ENCODE results near the gene MT1G.
A peak's percentile ranks its signal among the peaks of the same experiment; 100 is the strongest.
"Not testable (repeated sequence)": the region's sequence is repeated elsewhere in the genome, so short reads cannot be mapped to it uniquely, and the experiment has no call there.

MT1G gene

DNA sequence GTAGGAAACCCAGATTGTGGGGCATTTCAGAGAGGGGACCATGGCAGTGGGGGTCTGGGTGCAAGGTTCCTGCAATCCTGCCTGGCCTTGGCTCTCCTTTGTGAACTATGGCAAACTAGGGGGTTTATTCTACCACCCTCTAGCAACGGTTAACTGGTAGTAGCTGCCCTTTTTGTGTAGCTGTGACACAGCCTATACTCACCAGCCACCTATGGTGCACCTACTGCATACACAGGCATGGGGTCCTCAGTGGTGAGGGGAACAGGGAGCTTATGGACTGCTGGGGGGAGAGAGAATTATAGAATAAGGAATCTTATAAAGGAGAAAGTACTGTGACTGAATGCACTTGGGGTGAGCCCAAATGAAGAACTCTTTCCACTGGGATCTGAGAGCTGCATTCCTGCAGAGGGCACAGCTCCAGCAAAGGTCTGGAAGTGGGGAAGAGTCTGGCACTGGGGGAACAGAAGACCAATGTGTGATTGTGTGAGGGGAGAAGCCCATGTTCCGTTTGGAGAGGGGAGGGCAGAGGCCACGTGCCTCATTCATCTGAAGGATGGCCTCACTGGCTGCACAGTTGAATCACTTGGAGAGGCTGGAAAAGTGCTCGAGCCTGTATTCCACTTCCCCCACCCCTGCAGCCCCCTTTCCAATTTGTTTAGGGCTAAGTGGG lies 16.5 kb upstream of the MT1G start:
- no peak for DNase-seq

DNA sequence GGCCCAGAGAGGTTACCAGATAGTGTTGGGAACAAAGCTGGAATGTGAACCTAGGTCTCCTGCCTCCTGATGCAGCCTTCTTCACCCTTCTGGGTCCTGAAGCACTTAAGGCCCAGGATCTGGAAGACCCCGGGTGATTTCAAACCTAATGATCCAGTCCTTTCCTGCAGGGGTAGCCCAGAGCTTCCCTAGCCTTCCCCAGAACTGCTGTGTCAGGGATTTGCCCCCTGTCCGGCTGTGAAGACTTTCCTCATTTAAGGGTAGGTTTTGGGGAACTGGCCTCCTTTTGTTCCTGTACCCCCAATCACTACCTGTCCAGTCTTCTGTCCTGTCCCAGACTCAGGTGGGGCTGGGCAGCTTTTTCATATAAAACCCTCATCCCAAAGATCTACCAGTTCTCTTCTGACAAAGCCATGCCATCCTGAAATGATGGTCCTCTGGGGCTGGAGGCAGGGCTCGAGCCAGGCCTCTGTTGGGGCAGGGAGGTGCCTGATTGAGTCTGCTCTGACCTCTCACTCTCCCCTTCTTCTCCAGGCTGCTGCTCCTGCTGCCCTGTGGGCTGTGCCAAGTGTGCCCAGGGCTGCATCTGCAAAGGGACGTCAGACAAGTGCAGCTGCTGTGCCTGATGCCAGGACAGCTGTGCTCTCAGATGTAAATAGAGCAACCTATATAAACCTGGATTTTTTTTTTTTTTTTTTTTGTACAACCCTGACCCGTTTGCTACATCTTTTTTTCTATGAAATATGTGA lies 15.7 kb upstream of the MT1G start:
- no peak for DNase-seq

DNA sequence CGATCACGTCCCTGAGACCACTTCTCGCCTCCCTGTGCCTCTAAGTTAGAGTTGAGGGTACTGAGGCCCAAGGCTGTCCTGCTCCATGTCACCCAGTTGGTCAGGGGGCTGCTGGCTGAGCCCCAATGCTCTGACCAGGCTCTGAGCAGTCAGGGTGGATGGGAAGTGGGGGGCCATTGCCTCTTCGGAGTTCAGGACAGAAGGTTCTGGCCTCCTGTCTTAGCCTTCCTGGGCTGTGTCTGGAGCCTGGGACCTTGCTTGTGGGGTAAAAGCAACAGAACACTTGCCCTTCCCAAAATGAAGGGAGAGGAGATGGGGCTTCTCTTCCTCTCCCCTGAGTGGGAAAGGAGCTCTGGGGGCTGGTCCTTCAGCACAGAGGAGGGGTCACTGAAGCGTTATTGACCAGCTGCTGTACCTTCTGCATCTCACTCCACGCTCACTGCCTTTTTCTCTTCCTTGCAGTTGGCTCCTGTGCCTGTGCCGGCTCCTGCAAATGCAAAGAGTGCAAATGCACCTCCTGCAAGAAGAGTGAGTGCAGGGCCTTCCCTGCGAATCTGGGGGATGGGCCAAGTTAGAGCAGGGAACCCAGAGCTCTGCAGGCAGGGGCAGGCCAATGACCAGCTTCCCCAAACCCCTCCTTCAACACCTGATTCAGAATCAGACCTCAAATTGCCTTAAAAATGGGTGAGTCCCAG lies 15.0 kb upstream of the MT1G start:
- DNase-seq: no peak

- DNase-seq: peak; percentile 79
These were observed 14.3 kb upstream of the MT1G start, which contains the start of gene MT1X for GRCh38 chr16:56681939-56682702. MT1X (plus strand) TSS chr16:56682470; CDS start chr16:56682541, 71 bp downstream.

DNA sequence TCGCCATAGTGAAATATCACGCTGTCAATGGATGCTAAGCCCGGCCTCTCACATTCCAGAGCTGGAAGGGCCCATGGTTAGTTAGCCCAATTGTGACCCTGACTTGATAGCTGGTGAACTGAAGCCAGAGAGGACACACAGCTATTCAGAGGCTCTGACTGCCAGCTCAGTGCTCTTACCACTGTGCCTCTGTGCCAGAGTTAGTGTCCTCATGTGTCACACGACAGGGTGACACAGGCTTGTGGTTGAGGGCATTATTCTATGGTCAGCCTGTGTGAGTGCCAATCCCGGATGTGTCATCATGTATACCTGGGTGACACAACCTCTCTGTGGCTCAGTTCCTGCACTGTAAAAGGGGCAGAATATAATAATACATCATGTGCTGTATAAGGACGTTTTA lies 12.0 kb upstream of the MT1G start:
- no peak for DNase-seq

DNA sequence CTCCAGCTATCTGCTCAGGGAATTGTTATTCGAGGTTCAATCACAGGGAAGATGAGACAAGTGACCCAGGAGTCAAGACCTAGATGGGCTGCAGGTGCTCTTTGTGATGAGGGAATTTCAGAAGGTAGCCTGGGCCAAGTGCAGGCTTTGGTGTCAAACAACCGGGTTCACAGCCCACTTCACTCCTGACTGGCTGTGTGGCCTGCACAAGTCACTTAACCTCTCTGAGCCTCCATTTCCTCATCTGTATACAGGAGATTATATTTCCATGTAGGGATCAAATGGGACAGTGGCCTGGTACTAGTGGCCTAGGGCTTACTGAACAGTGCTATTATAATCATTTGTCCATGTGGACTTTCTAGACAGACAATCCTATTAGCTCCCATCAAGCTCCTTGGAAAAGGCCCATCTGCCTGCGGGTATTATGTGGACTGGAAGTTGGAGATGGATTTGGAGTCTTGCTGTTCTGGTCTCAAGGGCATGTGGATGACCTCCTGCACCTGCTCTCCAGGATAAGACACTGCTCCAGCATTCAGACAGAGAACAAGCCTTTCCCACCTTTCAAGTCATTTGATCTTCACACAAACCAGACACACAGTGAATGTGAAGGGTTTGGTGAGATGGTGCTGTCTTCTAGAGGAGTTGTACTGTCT lies 11.3 kb upstream of the MT1G start:
- DNase-seq: no peak

GRCh38 chr16:56677474-56677873 lies 9.6 kb upstream of the MT1G start:
- DNase-seq: no peak

DNA sequence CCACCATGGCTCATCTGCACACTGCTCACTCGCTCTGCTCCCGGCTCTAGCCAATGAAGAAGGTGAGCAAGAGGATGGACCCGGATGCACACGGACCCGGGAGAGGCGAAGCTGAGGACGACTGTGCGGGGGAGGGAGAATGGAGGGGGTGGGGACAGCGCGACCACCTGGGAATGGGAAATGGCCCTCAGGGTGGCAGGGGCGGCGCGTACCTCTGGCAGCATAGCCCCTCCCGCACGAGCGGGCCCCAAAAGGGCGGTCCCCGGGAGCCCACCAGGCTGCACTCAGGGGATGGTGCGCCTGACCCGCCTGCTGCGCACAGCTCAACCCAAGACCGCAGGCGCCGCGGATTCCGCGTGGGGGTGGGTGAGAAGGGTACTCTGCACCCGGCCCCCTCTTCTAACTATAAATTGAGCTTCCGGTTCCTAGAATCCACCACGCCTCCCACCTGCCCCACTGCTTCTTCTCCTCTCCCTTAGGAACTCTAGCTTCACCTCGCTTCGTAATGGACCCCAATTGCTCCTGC lies 7.9 kb upstream of the MT1G start:
- no peak for DNase-seq

GRCh38 chr16:56674570-56674969 lies 6.7 kb upstream of the MT1G start:
- DNase-seq: not testable (repeated sequence)

DNA sequence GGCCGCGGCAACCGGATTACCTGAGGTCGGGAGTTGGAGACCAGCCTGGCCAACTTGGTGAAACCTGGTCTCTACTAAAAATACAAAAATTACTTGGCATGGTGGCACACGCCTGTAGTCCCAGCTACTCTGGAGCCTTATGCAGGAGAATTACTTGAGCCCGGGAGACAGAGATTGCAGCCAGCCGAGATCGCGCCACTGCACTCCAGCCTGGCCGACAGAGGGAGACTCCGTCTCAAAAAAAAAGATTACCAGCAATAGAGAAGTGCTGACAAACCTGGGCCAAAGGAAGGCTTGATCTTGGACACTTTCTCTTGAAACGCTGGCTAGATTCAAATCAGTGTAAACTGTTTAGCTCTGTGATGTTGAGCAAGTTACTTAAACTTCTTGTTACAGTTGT lies 6.1 kb upstream of the MT1G start:
- DNase-seq: no peak

- no peak for DNase-seq
These were observed 5.1 kb upstream of the MT1G start for GRCh38 chr16:56672761-56673536.

- not testable (repeated sequence) for DNase-seq
These were observed 4.3 kb upstream of the MT1G start for GRCh38 chr16:56672171-56672570.

GRCh38 chr16:56671691-56672090 lies 3.8 kb upstream of the MT1G start:
- DNase-seq: not testable (repeated sequence)

DNA sequence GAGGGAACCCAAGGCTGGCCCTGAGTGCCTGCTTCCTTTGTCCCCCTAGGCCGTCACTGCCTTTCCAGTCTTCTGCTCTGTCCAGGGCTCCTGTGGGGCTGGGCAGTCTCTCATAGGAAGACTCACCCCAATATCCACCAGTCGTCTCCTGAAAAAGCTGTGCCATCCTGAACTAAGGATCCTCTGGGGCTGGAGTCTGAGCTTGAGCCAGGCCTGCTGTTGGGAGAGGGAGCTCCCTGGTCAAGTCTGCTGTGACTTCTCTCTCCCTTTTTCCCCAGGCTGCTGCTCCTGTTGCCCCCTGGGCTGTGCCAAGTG lies 2.7 kb upstream of the MT1G start:
- no peak for DNase-seq

DNA sequence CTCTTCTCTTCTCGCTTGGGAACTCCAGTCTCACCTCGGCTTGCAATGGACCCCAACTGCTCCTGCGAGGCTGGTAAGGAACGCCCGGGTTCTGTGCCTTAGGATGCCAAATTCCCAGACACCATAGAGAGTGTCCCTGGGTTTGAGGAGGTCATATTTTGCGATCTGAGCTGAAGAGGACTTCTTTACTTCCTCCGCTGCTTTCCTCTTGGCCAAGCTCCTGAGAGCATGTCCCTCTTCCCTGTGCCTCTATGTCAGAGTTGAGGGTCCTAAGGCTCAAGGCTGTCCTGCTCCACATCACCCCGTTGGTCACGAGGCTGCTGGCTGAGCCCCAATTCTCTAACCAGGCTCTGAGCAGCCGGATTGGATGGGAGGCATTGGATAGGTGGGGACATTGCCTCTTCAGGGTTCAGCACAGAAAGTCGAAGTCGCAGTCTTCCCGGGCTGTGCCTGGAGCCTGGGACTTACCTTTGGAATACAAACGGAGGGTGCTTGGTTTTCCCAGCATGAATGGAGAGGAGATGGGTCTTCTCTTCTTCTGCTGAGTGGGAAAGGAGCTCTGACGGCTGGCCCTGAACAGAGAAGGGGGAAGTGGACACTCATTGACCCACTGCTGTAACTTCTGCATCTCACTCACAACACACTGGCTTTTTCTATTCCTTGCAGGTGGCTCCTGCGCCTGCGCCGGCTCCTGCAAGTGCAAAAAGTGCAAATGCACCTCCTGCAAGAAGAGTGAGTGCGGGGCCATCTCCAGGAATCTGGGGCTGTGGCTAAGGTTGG lies 2.2 kb upstream of the MT1G start:
- DNase-seq: no peak

- no peak for DNase-seq
These were observed 1.4 kb upstream of the MT1G start, which contains the start of gene MT1H for GRCh38 chr16:56669005-56669839. MT1H (plus strand) TSS chr16:56669814; CDS start chr16:56669885, 71 bp downstream.

GRCh38 chr16:56665286-56666261 lies 2.3 kb downstream of the MT1G start:
- DNase-seq: not testable (repeated sequence)

- DNase-seq: no peak
These were observed 3.4 kb downstream of the MT1G start for GRCh38 chr16:56664506-56664905.

All from NCI-H1436 (cell line).